Measurements from ENCODE around the gene UQCC5.

GRCh38 chr3:52518723-52519444 lies 17.5 kb upstream of the UQCC5 start:
- TF ChIP-seq CTCF (IDR thresholded peaks at IDR 0.05), result no peak
- no peak for TF ChIP-seq POLR2A (IDR thresholded peaks at IDR 0.05)
